Fibroblast of lung (primary cell): Measurements from ENCODE around the gene IRF2BPL. TPM values are rescaled to one million over a fixed set of nuclear protein-coding genes. Genes with fewer than 3 reads are reported as not detected.

ENCODE experiments used
- DNase-seq, 2 donors: peaks; one replicate each; pipeline versions ENCODE4 v3.0.0 to v3.0.0-alpha.2; 2010; ENCODE audit warnings: low read depth in 2 of 2
- H2AFZ ChIP-seq: 2 replicates; pipeline ENCODE4 v1.5.1; 2012; ENCODE audit warnings: low read length, control low read depth, inconsistent platforms
- H3K27ac ChIP-seq: 2 replicates; pipeline ENCODE4 v1.5.1; 2011; ENCODE audit warnings: low read length, control low read depth; ENCODE audit not compliant: insufficient read depth
- H3K27me3 ChIP-seq: 2 replicates; pipeline ENCODE4 v1.5.1; 2011; ENCODE audit warnings: mild to moderate bottlenecking, low read length; ENCODE audit not compliant: control insufficient read depth, insufficient read depth
- H3K36me3 ChIP-seq: 2 replicates; pipeline ENCODE4 v1.5.1; 2011; ENCODE audit warnings: low read length; ENCODE audit not compliant: control insufficient read depth, insufficient read depth
- H3K4me1 ChIP-seq: 2 replicates; pipeline ENCODE4 v1.5.1; 2011; ENCODE audit warnings: low read length; ENCODE audit not compliant: control insufficient read depth, insufficient read depth; ENCODE audit errors: extremely low read depth
- H3K4me2 ChIP-seq: 2 replicates; pipeline ENCODE4 v1.5.1; 2011; ENCODE audit warnings: low read length, control low read depth; ENCODE audit not compliant: insufficient read depth; ENCODE audit errors: extremely low read depth
- H3K4me3 ChIP-seq, 4 experiments: fragments of 200-600 bp in 1 of 4; sonication (generic) in 1 of 4; replicated peaks in 1 of 4; 2 replicates each; pipeline ENCODE4 v1.5.1; 2011 to 2016; ENCODE audit warnings: low read length in 4 of 4, low read depth in 3 of 4, mild to moderate bottlenecking in 3 of 4, control low read depth in 2 of 4, inconsistent platforms in 1 of 4, mixed read lengths in 1 of 4; ENCODE audit not compliant: insufficient read depth in 1 of 4; ENCODE audit errors: control extremely low read depth in 1 of 4
- H3K79me2 ChIP-seq: 2 replicates; pipeline ENCODE4 v1.5.1; 2012; ENCODE audit warnings: mild to moderate bottlenecking, low read length, inconsistent platforms; ENCODE audit not compliant: control insufficient read depth, insufficient read depth
- H3K9ac ChIP-seq: 2 replicates; pipeline ENCODE4 v1.5.1; 2011; ENCODE audit warnings: mild to moderate bottlenecking, low read length, control low read depth; ENCODE audit not compliant: insufficient read depth
- H3K9me3 ChIP-seq: 2 replicates; pipeline ENCODE4 v1.5.1; 2012; ENCODE audit warnings: low read depth, low read length; ENCODE audit not compliant: control insufficient read depth, insufficient read depth
- H4K20me1 ChIP-seq: 2 replicates; pipeline ENCODE4 v1.5.1; 2011; ENCODE audit warnings: low read length; ENCODE audit not compliant: control insufficient read depth, insufficient read depth; ENCODE audit errors: extremely low read depth
- EZH2 ChIP-seq: IDR thresholded peaks from 2 replicates; pipeline ENCODE4 v1.5.1; 2012; ENCODE audit warnings: low read length, control low read depth, mild to moderate bottlenecking; ENCODE audit errors: missing control alignments
- polyA plus RNA-seq, 2 donors: library from polyadenylated mRNA; depleted of rRNA in 1 of 2; stranded (reverse) in 1 of 2; unstranded in 1 of 2; fragments of >200 nt; gene quantifications; 2 replicates each; pipeline ENCODE4 v1.2.1, GENCODE V29; 2011 to 2012; ENCODE audit warnings: missing spikeins in 1 of 2
- total RNA-seq: library from RNA; depleted of rRNA; stranded (reverse); fragments of >200 nt; gene quantifications from 2 replicates; pipeline ENCODE4 v1.2.1, GENCODE V29; 2014
- TF ChIP-seq, protein P1 (sequence below), 2 donors: IDR thresholded peaks in 1 of 2; conservative IDR thresholded peaks in 1 of 2; 1 replicate in 1 of 2; 2 replicates in 1 of 2; pipeline ENCODE4 v1.5.1; 2011 to 2012; ENCODE audit warnings: low read length in 2 of 2, control low read depth in 1 of 2, inconsistent platforms in 1 of 2, low read depth in 1 of 2, mild to moderate bottlenecking in 1 of 2

The IRF2BPL gene
- total and polyA plus RNA-seq, 2 donors (not counting 1 experiment from before 2014, with no cell fraction given): 9.8 to 45.9 TPM

DNA sequence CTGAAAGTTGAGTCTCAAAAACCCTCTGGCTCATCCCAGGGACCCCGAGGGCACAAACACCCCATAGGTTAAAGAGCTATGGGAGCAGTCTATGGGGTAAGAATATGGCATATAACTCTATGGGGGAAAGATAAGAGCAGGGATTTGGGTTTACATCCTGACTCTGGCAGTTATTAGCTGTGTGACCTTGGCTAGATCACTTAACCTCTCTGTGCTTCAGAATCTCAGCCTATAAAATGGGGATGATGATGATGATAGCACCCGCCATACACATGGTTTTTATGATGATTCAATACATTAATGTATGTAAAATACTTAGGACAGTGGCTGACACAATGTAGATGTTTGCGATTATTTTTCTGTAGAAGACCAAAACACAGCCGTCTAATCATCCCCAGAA is 26.2 kb downstream of the IRF2BPL start:
- no peak for TF ChIP-seq EZH2
- TF ChIP-seq, protein P1, sequence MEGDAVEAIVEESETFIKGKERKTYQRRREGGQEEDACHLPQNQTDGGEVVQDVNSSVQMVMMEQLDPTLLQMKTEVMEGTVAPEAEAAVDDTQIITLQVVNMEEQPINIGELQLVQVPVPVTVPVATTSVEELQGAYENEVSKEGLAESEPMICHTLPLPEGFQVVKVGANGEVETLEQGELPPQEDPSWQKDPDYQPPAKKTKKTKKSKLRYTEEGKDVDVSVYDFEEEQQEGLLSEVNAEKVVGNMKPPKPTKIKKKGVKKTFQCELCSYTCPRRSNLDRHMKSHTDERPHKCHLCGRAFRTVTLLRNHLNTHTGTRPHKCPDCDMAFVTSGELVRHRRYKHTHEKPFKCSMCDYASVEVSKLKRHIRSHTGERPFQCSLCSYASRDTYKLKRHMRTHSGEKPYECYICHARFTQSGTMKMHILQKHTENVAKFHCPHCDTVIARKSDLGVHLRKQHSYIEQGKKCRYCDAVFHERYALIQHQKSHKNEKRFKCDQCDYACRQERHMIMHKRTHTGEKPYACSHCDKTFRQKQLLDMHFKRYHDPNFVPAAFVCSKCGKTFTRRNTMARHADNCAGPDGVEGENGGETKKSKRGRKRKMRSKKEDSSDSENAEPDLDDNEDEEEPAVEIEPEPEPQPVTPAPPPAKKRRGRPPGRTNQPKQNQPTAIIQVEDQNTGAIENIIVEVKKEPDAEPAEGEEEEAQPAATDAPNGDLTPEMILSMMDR (conservative IDR thresholded peaks at IDR 0.05 in 1 of 2, IDR thresholded peaks at IDR 0.05 in 1 of 2; ENCODE audit: low read depth in 1 of 2, low read length in 2 of 2): no peak
- no peak overlapping the region for H3K4me2 ChIP-seq
- H3K4me3 ChIP-seq: no peak overlapping the region
- H2AFZ ChIP-seq: no peak overlapping the region
- no peak overlapping the region for H3K27ac ChIP-seq
- DNase-seq: no peak
- H3K9me3 ChIP-seq: no peaks in the 10 kb centered on the region
- H4K20me1 ChIP-seq: no peaks in the 10 kb centered on the region
- H3K79me2 ChIP-seq: no peaks in the 10 kb centered on the region
- no peaks in the 10 kb centered on the region for H3K4me1 ChIP-seq
- H3K9ac ChIP-seq: no peak overlapping the region
- H3K36me3 ChIP-seq: no peaks in the 10 kb centered on the region
- no peaks in the 10 kb centered on the region for H3K27me3 ChIP-seq

DNA sequence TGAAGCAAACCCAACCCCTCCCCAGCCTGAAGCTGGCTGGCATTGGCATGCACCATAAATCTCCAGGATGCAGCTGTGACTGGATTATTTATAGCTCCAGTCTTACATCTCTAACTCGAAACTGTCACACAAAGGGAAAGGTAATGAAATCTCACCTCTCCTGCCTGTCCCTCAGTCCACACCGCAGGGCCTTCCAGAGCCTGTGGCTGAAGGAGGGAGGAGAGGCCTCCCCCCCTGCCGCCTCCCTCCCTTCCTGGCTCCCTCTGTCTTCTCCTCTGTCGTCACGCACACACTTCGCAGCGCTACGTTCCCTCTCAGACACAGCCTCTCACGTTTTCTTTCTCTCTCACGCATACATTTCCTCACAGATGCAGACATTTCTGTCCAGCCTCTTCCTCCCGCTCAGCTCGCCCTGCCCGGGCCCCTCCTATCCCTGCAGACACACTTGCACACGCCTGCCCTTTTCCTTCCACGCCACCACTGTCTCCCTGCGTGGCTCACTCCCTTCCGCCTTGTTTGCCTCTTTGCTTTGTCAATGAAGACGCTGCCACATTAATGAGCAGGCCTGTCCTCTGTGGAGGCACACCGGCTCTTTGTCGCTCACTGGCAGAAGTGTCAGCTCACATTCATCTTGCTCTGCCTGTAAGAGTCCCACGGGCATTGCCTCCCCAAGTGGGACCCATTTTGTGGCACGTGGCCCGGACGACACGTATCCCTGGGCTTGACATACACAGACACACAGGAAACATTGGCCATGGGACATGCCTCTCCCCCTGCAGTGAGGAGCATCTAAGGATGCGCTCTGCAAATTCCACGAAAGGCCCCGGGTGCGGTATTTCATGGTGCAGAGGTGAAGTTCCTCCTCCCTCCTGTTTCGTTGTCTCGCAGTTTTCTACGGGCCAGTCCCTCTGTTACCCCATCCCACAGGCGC is 27.9 kb downstream of the IRF2BPL start:
- H3K79me2 ChIP-seq: no peaks in the 10 kb centered on the region
- H3K4me1 ChIP-seq: no peaks in the 10 kb centered on the region
- no peaks in the 10 kb centered on the region for H3K36me3 ChIP-seq
- H4K20me1 ChIP-seq: no peaks in the 10 kb centered on the region
- DNase-seq: peak; percentile 56 to 59
- no peak overlapping the region for H3K4me3 ChIP-seq
- peak overlapping the region; percentile 46 for H2AFZ ChIP-seq
- TF ChIP-seq, protein P1 (conservative IDR thresholded peaks at IDR 0.05 in 1 of 2, IDR thresholded peaks at IDR 0.05 in 1 of 2; ENCODE audit: low read depth in 1 of 2, low read length in 2 of 2): no peak
- TF ChIP-seq EZH2: no peak
- no peak overlapping the region for H3K9ac ChIP-seq
- no peak overlapping the region for H3K4me2 ChIP-seq
- H3K9me3 ChIP-seq: no peaks in the 10 kb centered on the region
- no peaks in the 10 kb centered on the region for H3K27me3 ChIP-seq
- H3K27ac ChIP-seq: no peak overlapping the region

DNA sequence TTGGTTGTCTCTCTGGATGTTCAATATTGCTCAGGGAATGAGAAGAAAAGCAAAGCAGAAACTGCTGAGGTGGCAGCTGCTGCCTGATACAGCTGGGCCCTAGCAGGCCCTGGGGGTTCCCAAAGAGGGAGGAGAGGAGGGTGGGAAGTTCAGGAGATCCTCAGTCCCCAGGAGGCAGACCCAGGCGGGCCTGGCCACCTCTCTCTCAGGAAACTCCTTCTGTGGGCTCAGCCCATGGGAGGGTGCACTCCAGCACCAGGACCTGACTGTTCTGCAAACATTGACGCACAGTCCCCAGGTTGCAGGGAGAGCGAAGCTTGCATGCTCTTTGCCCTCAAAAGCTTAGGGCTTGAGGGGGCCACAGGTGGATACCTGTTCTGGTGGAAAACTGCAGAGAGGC is 29.6 kb downstream of the IRF2BPL start:
- H2AFZ ChIP-seq: no peak overlapping the region
- DNase-seq: no peak
- no peaks in the 10 kb centered on the region for H3K9me3 ChIP-seq

More for the DNA sequence above, 29.6 kb downstream of the IRF2BPL start:
- Histone ChIP-seq H3K36me3 (no peaks in the 10 kb centered on the region), H3K4me2 (no peak overlapping the region), H3K9ac (no peak overlapping the region), H3K27ac (no peak overlapping the region), H3K4me3 (no peak overlapping the region), H3K27me3 (no peaks in the 10 kb centered on the region), H4K20me1 (no peaks in the 10 kb centered on the region), H3K4me1 (no peaks in the 10 kb centered on the region), H3K79me2 (no peaks in the 10 kb centered on the region)
- no peak for TF ChIP-seq EZH2
- TF ChIP-seq, protein P1 (conservative IDR thresholded peaks at IDR 0.05 in 1 of 2, IDR thresholded peaks at IDR 0.05 in 1 of 2; ENCODE audit: low read depth in 1 of 2, low read length in 2 of 2): no peak
